Urinary bladder (tissue), 4 donors: ENCODE results near the gene PPIAL4G. TPM values are rescaled to one million over a fixed set of nuclear protein-coding genes. Genes with fewer than 3 reads are reported as not detected.
"Not testable (repeated sequence)": the region's sequence is repeated elsewhere in the genome, so short reads cannot be mapped to it uniquely, and the experiment has no call there.

Source experiments
- DNase-seq: peaks from one replicate; pipeline ENCODE4 v3.0.0-alpha.2; 2015; ENCODE audit errors: extremely low spot score
- H3K27ac ChIP-seq: one replicate; pipeline ENCODE4 v1.5.1; 2013; ENCODE audit warnings: low read depth, mild to moderate bottlenecking, moderate library complexity
- H3K36me3 ChIP-seq: one replicate; pipeline ENCODE4 v1.6.1; 2013; ENCODE audit warnings: mild to moderate bottlenecking, moderate library complexity; ENCODE audit not compliant: insufficient read depth
- H3K4me1 ChIP-seq: one replicate; pipeline ENCODE4 v1.6.1; 2013; ENCODE audit warnings: mild to moderate bottlenecking, moderate library complexity; ENCODE audit not compliant: insufficient read depth
- H3K4me3 ChIP-seq: one replicate; pipeline ENCODE4 v1.5.1; 2013; ENCODE audit warnings: low read depth, low read length
- WGBS: extraction: QIAGEN DNeasy Blood & Tissue Kit; methylation state at CpG from one replicate; pipeline ENCODE4 v1.1.7; 2013; 5-methylcytosine and 5-hydroxymethylcytosine counted together
- polyA plus RNA-seq: library from polyadenylated mRNA; stranded (reverse); fragments of 200-250 nt; gene quantifications from one replicate; pipeline ENCODE4 v1.2.3, GENCODE V29; 2013
- small RNA-seq: library from RNA; depleted of rRNA; stranded (forward); fragments of <200 nt; gene quantifications from one replicate; pipeline ENCODE3, GENCODE V24; 2014
- total RNA-seq: library from RNA; depleted of rRNA; stranded (reverse); fragments of >200 nt; gene quantifications from one replicate; pipeline ENCODE4 v1.2.3, GENCODE V29; 2014
- donor health status: healthy with polysubstance abuse.
- donor health status: healthy.

PPIAL4G gene
- total and polyA plus RNA-seq, 2 donors, result 0.05 TPM; not detected in 1

DNA sequence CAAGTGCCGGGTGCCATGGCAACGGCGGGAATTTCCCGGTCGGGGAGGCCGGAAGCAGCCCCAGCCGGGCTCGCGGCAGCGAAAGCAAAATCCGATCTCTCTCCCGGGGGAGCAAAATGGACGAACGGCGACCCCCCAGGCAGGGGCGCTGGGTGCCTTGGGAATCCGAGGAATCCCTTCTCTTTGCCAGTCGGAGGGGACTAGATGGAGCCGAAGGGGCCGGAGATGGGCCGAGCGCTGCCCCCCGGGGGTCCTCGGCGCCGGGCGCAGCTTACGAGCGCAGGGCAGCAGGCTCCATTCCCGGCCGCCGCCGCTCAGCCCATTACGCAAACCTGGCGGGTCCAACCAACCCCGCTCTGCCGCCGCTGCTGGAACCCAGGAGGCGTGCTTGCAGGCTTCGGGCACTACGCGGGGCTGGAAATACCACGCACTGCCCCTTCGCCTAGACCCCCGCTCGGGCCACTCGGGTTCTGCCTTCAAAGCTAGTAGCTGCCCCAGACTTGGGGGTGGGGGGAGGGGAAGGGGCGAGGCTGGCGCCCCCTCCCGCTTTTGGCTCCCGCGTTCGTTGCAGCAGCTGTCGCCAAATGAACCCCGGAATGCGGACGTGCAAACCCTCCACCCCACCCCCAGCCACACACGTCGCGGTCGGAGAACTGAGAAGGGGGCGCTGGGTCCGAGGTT, 24.1 kb downstream of the PPIAL4G start:
- H3K4me3 ChIP-seq, result peak overlapping the region; percentile 53
- not testable (repeated sequence) for H3K4me1 ChIP-seq, DNase-seq, H3K36me3 ChIP-seq
- peak overlapping the region; percentile 38 for H3K27ac ChIP-seq
- WGBS, result under 1% methylated on average over 53 of the region's 63 CpGs

GRCh38 chr1:148458398-148458797, 24.7 kb downstream of the PPIAL4G start:
- not testable (repeated sequence) for DNase-seq, H3K4me1 ChIP-seq, H3K36me3 ChIP-seq, H3K27ac ChIP-seq
- H3K4me3 ChIP-seq, result peak overlapping the region; percentile 14
- 2% methylated on average over 10 of the region's 11 CpGs for whole genome bisulfite sequencing

GRCh38 chr1:148452845-148453244, 30.3 kb downstream of the PPIAL4G start:
- 38% methylated on average over 2 of the region's 2 CpGs for WGBS
- not testable (repeated sequence) for H3K36me3 ChIP-seq, DNase-seq, H3K4me3 ChIP-seq, H3K4me1 ChIP-seq, H3K27ac ChIP-seq

GRCh38 chr1:148439654-148440325, 43.3 kb downstream of the PPIAL4G start:
- not testable (repeated sequence) for H3K36me3 ChIP-seq, H3K27ac ChIP-seq, DNase-seq, H3K4me1 ChIP-seq, H3K4me3 ChIP-seq
- 98% methylated on average over 5 of the region's 5 CpGs for WGBS

- no peak overlapping the region for H3K4me3 ChIP-seq
- H3K4me1 ChIP-seq, result no peaks in the 10 kb centered on the region
- DNase-seq, result no peak
- H3K36me3 ChIP-seq, result no peaks in the 10 kb centered on the region
- H3K27ac ChIP-seq, result no peak overlapping the region
- WGBS, result 95% methylated on average over 4 of the region's 4 CpGs
These were observed 47.7 kb downstream of the PPIAL4G start for GRCh38 chr1:148435406-148435805.

DNA sequence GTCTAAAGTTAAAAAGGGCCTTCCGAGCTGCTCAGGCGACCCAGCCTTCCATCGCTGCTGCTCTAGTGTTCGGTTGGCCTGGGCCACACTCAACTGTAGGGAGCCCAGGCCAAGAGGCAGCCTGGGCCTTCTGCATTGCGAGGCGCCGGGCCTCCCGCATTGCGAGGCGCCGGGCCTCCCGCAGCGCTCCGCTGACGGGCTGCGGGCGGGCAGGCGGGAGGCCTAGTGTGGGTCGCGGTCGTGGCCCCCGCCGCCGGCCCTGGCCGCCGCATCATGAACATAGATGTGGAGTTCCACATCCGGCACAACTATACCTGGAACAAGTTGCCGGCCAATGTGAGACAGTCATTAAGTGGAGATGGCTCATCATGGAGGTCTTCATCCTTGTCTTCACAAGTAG, 48.3 kb downstream of the PPIAL4G start:
- H3K4me1 ChIP-seq, result no peaks in the 10 kb centered on the region
- H3K4me3 ChIP-seq, result no peak overlapping the region
- H3K36me3 ChIP-seq, result no peaks in the 10 kb centered on the region
- DNase-seq, result no peak
- 93% methylated on average over 28 of the region's 28 CpGs for WGBS
- H3K27ac ChIP-seq, result no peak overlapping the region

GRCh38 chr1:148432916-148433317, 50.2 kb downstream of the PPIAL4G start:
- not testable (repeated sequence) for H3K4me1 ChIP-seq, DNase-seq, H3K27ac ChIP-seq, H3K36me3 ChIP-seq, H3K4me3 ChIP-seq
- WGBS, result 54% methylated on average over 1 of the region's 1 CpG

Small RNA genes lying within 50 kb of the gene (small RNA-seq; reads per million reads assigned to genes)
- 0.50 reads per million, percentile 47 among the genes with 10 or more reads in this experiment for gene RF00003

Other genes with a start within 250 kb of the PPIAL4G start
- 41.8 TPM for gene NBPF14, start 112.7 kb upstream of the PPIAL4G start, total RNA-seq
- 12.9 TPM for gene NBPF14, start 112.7 kb upstream of the PPIAL4G start, polyA plus RNA-seq